GM12878 (cell line): ENCODE results near the gene SEPSECS. TPM values are rescaled to one million over a fixed set of nuclear protein-coding genes. Genes with fewer than 3 reads are reported as not detected.

Experiments used
- CBX3 ChIP-seq: fragments of 200-600 bp; sonication (generic); IDR thresholded peaks from 2 replicates; pipeline ENCODE4 v1.6.1; 2016; ENCODE audit warnings: low read depth, borderline replicate concordance
- CTCF ChIP-seq, 3 experiments: IDR thresholded peaks in 2 of 3; conservative IDR thresholded peaks in 1 of 3; 2 replicates each; pipeline ENCODE4 v1.5.1; 2011; ENCODE audit warnings: low read depth in 3 of 3, low read length in 3 of 3, mild to moderate bottlenecking in 3 of 3, control low read depth in 2 of 3, moderate library complexity in 2 of 3, inconsistent platforms in 1 of 3, mixed read lengths in 1 of 3; ENCODE audit not compliant: control insufficient read depth in 2 of 3, insufficient read depth in 1 of 3; ENCODE audit errors: extremely low read depth in 1 of 3
- HSF1 ChIP-seq: fragments of 150-350 bp; IDR thresholded peaks from 2 replicates; pipeline ENCODE4 v1.6.1; 2014; ENCODE audit warnings: mild to moderate bottlenecking, low read depth, low read length
- MTA2 ChIP-seq: fragments of 450-650 bp; IDR thresholded peaks from 2 replicates; pipeline ENCODE4 v1.6.1; 2016; ENCODE audit warnings: low read depth, mild to moderate bottlenecking, moderate library complexity
- NR2F1 ChIP-seq: fragments of 450-650 bp; conservative IDR thresholded peaks from 2 replicates; pipeline ENCODE4 v1.6.1; 2017; ENCODE audit warnings: mild to moderate bottlenecking
- POLR2AphosphoS2 ChIP-seq: IDR thresholded peaks from 2 replicates; pipeline ENCODE4 v1.6.1; 2011; ENCODE audit warnings: low read depth, mild to moderate bottlenecking, low read length, improper control_type of control experiment, moderate library complexity
- RAD21 ChIP-seq: IDR thresholded peaks from 2 replicates; pipeline ENCODE4 v1.6.1; 2011; ENCODE audit warnings: mild to moderate bottlenecking, low read depth, low read length, moderate library complexity; ENCODE audit not compliant: insufficient read depth
- SMAD5 ChIP-seq: IDR thresholded peaks from 2 replicates; pipeline ENCODE4 v1.6.1; 2016; ENCODE audit warnings: antibody characterized with exemption, low read depth
- SMARCA5 ChIP-seq: fragments of 450-650 bp; IDR thresholded peaks from 2 replicates; pipeline ENCODE4 v1.6.1; 2017; ENCODE audit warnings: mild to moderate bottlenecking
- SUPT20H ChIP-seq: IDR thresholded peaks from 2 replicates; pipeline ENCODE4 v1.6.1; 2011; ENCODE audit warnings: low read depth, mild to moderate bottlenecking, low read length, moderate library complexity, borderline replicate concordance; ENCODE audit not compliant: control insufficient read depth
- WRNIP1 ChIP-seq: IDR thresholded peaks from 2 replicates; pipeline ENCODE4 v1.6.1; 2011; ENCODE audit warnings: low read depth, low read length, improper control_type of control experiment, borderline replicate concordance
- polyA plus RNA-seq, 11 experiments: library from polyadenylated mRNA; depleted of rRNA in 4 of 11; unstranded in 6 of 11; stranded (reverse) in 5 of 11; fragments of >200 nt; fragmentation: Nextera tagmentation in 4 of 11; fragmentation: Illumina TruSeq in 1 of 11; extraction: Ambion mirVana in 4 of 11; extraction: Trizol in 1 of 11; gene quantifications; 1 replicate in 1 of 11; 2 replicates in 10 of 11; pipeline versions ENCODE4 v1.2.1 to v1.2.3, GENCODE V29; 2011 to 2016; ENCODE audit warnings: inconsistent platforms in 2 of 11, missing spikeins in 2 of 11, low read depth in 1 of 11
- total RNA-seq, 4 experiments: library from RNA; depleted of rRNA in 3 of 4; stranded (reverse); fragments of >200 nt in 3 of 4; fragmentation: Illumina TruSeq in 1 of 4; extraction: Trizol in 1 of 4; gene quantifications; 2 replicates each; pipeline versions ENCODE4 v1.2.1 to v1.2.3, GENCODE V29; 2013 to 2021
- TF ChIP-seq, protein P1 (sequence below): IDR thresholded peaks from 2 replicates; pipeline ENCODE4 v1.6.1; 2011; ENCODE audit warnings: borderline replicate concordance, low read depth, mild to moderate bottlenecking, moderate library complexity, mixed read lengths, low read length; ENCODE audit not compliant: insufficient read depth; ENCODE audit errors: extremely low read length

Gene SEPSECS
- total and polyA plus RNA-seq, 10 of the 15 experiments (the other 5 are each of a cell fraction or from before 2014, with no cell fraction given), result 2.8 to 15.8 (median 7.2) TPM

- TF ChIP-seq, protein P1, sequence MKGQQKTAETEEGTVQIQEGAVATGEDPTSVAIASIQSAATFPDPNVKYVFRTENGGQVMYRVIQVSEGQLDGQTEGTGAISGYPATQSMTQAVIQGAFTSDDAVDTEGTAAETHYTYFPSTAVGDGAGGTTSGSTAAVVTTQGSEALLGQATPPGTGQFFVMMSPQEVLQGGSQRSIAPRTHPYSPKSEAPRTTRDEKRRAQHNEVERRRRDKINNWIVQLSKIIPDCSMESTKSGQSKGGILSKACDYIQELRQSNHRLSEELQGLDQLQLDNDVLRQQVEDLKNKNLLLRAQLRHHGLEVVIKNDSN, result no peak
- TF ChIP-seq POLR2AphosphoS2, result no peak
- TF ChIP-seq CBX3, result no peak
- peak; percentile 61 to 75 (median 65) for TF ChIP-seq CTCF (IDR thresholded peaks at IDR 0.05 in 2 of 3, conservative IDR thresholded peaks at IDR 0.05 in 1 of 3; ENCODE audit: control insufficient read depth in 2 of 3, extremely low read depth in 1 of 3, insufficient read depth in 1 of 3, low read depth in 3 of 3, low read length in 3 of 3)
- TF ChIP-seq SMAD5, result no peak
- TF ChIP-seq HSF1, result no peak
- peak; percentile 69 for TF ChIP-seq RAD21
- TF ChIP-seq NR2F1, result no peak
- TF ChIP-seq MTA2, result no peak
- TF ChIP-seq WRNIP1, result no peak
- no peak for TF ChIP-seq SMARCA5
- no peak for TF ChIP-seq SUPT20H
Measured at GRCh38 chr4:25180524-25181131, 20.4 kb upstream of the SEPSECS start (continued).
